CD4-positive, alpha-beta T cell treated with Interleukin-21 for 1 hour (primary cell): ENCODE data around the gene TRIML2.
"Not testable (repeated sequence)": the region's sequence is repeated elsewhere in the genome, so short reads cannot be mapped to it uniquely, and the experiment has no call there.

Source experiments
- DNase-seq: peaks from one replicate; pipeline ENCODE4 v3.0.0-alpha.2; 2020

TRIML2 gene

GRCh38 chr4:188106454-188106853 is 2.9 kb downstream of the TRIML2 start:
- no peak for DNase-seq

DNA sequence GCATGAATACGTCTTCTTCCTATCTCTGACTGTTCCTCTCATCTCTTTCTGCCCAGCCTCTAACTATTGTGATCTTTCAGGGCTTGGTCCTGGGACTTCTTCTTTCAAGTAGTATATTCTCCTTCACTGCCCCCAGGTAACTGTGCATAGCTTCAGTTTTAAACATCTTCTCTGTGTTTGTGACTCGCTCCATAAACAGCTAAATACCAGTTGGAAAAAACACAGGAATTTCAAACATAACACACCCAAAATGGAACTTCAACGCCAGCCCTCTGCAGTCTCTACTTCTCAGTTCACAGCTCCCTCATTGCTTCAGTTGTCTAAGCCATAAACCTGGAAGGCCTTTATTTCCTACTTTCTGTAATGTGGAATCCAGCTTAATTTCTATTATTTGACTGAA is 16.6 kb downstream of the TRIML2 start:
- no peak for DNase-seq

DNA sequence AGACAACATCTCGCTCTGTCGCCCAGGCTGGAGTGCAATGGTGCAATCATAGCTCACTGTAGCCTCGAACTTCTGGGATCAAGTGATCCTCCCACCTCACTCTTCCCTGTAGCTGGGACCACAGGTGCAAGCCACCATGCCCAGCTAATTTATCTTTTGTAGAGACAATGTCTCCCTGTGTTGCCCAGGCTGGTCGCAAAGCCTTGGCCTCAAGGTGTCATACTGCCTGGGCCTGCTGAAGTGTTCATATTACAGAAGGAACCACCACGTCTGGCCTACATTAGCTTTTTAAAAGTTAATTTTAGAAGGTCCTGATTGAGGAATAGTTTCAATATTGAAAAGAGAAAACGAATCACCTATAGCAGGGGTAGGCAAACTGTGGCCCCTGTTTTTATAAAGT is 22.5 kb downstream of the TRIML2 start:
- no peak for DNase-seq

GRCh38 chr4:188082796-188083195 is 26.6 kb downstream of the TRIML2 start:
- DNase-seq = no peak

- no peak for DNase-seq
Observed at GRCh38 chr4:188078116-188078515, 31.3 kb downstream of the TRIML2 start.

- no peak for DNase-seq
Observed at GRCh38 chr4:188076169-188076568, 33.2 kb downstream of the TRIML2 start.

DNA sequence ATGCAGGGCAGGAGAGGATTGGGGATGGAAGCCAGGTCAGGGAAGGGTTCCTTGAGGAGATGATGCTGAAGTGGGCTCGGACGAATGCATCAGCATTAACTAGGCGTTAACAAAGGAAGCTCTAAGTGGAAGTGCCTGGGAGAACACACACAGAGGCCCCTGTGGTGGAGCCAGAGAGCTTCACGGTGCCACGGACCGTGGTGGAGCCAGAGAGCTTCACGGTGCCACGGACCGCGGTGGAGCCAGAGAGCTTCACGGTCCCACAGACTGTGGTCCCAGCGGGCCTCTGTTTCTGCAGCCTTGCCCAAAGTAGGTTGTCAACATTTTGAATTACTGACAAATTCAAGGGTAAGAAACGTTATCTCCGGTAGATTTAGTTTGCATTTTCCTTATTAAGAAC is 48.3 kb downstream of the TRIML2 start:
- no peak for DNase-seq

DNA sequence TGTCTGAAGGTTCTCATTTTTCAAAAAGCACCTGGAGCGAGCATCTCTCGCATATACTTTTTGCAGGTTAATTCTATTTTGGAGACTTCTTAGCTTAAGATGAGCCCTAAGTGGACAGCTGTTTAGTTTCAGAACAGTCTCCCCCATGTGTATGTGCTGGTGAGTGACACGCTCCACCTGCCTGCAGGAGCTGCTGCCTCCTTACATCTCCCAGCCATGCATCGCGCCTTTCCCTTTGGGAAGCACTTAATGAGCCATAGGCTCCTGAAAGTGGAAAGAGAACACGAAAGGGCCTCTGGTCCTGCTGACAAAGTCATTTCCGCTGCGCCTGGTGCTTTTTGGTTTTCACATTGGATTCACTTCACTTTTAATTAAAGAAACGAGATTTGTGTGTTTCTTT is 56.1 kb downstream of the TRIML2 start:
- no peak for DNase-seq

- DNase-seq = no peak
Observed at GRCh38 chr4:188046657-188047056, 62.7 kb downstream of the TRIML2 start.

- DNase-seq = not testable (repeated sequence)
Observed at GRCh38 chr4:188045461-188045860, 63.9 kb downstream of the TRIML2 start.

- DNase-seq = no peak
Observed at GRCh38 chr4:188043154-188043553, 66.2 kb downstream of the TRIML2 start.

- no peak for DNase-seq
Observed at GRCh38 chr4:188042191-188042590, 67.2 kb downstream of the TRIML2 start.

- no peak for DNase-seq
Observed at GRCh38 chr4:188041721-188042120, 67.7 kb downstream of the TRIML2 start.
